Daoy (cell line): ENCODE measurements around the gene SLC25A38. TPM values are rescaled to one million over a fixed set of nuclear protein-coding genes. Genes with fewer than 3 reads are reported as not detected.
A peak's percentile ranks its signal among the peaks of the same experiment; 100 is the strongest.

Experiments used
- DNase-seq: peaks from one replicate; pipeline ENCODE4 v3.0.0-alpha.2; 2015; ENCODE audit warnings: low read depth
- total RNA-seq: library from RNA; depleted of rRNA; stranded (reverse); fragments of >200 nt; shearing (Covaris generic); gene quantifications from 2 replicates; pipeline ENCODE4 v1.2.3, GENCODE V29; 2014

Gene SLC25A38
- total RNA-seq, 1 experiment from 2014 or later: 20.1 TPM

GRCh38 chr3:39376959-39377634 is 6.1 kb upstream of the SLC25A38 start:
- no peak for DNase-seq

DNA sequence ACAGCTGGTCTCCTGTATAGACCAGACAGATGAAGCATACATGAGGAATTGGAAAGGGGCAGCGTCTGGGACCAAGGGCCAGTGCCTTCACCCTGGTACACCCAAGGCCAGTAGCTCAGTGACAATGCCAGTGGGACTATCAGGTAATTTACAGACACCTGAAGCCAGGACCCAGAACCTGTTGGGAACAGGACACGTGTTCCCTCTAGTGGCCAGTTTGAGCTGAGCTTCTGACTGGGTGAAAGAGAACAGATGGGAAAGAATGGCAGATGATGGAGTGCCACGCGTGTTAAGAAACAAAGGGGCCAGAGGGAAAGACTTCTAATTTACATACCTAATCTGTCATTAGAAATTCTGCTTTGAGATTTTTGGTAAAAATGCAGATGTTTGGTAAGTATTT is 5.1 kb upstream of the SLC25A38 start:
- DNase-seq: peak; percentile 13

GRCh38 chr3:39378957-39379777 is 4.0 kb upstream of the SLC25A38 start:
- DNase-seq: no peak

DNA sequence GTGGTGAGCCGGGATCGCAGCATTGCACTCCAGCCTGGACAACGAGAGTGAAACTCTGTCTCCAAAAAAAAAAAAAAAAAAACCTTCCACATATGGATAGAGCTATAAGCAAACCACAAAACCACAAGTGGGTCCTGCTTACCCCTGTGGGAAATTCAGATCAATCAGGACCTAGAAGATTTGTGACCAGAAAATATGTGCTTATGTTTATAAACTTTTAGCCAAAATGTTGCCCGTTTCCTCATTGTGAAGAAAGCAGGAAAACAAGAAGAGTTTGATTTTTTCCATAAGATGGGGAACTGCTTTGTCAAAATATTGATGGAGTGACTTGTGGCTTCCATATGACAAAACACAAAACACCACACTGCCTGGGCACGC is 3.4 kb upstream of the SLC25A38 start:
- DNase-seq: no peak

- no peak for DNase-seq
Observed at GRCh38 chr3:39381432-39381831, 1.7 kb upstream of the SLC25A38 start.

GRCh38 chr3:39383881-39384664 is 903 bp downstream of the SLC25A38 start:
- peak; percentile 95 for DNase-seq

DNA sequence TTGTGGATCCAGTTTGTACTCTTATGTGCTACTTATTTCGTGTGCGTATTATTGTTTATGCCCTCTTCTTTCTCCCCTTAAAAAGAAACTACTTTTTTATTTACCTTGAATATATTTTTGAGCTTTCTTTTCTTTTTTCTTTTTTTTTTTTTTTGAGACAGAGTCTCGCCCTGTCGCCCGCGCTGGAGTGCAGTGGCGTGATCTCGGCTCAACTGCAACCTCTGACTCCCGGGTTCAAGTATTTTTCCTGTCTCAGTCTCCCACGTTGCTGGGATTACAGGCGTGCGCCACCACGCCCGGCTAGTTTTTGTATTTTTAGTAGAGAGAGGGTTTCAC is 1.5 kb downstream of the SLC25A38 start:
- DNase-seq: no peak

GRCh38 chr3:39385456-39386090 is 2.4 kb downstream of the SLC25A38 start:
- DNase-seq: no peak

GRCh38 chr3:39386318-39386717 is 3.1 kb downstream of the SLC25A38 start:
- DNase-seq: no peak

DNA sequence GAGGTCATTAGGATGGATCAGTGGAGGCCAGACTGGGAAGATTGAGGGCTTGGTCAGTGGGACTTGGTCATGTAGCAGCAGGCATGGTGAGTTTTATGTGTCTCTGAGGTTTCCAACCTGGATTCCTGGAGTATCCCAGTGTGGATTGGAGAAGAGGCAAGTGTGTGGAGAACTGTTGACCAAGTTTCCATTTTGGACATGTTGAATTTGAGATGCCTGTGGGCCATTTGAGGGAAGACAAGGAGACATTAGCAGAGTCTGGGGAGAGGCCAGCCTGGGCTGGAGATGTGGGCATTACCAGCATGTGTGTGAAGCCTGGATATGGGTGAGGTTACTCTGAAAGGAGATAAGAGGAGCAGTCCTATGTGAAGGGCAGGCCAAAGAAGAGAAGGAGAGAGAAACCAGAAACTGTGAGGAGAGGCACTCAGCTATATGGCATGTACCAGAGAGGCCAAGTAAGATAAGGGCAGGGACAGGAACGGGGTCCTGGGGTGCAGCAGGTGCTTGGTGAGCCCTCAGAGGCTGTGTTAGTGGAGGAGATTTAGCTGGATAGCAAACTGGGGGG is 4.3 kb downstream of the SLC25A38 start:
- DNase-seq: no peak

GRCh38 chr3:39388153-39388552 is 5.0 kb downstream of the SLC25A38 start:
- DNase-seq: no peak

- DNase-seq: no peak
Observed at GRCh38 chr3:39388741-39389248, 5.6 kb downstream of the SLC25A38 start.

DNA sequence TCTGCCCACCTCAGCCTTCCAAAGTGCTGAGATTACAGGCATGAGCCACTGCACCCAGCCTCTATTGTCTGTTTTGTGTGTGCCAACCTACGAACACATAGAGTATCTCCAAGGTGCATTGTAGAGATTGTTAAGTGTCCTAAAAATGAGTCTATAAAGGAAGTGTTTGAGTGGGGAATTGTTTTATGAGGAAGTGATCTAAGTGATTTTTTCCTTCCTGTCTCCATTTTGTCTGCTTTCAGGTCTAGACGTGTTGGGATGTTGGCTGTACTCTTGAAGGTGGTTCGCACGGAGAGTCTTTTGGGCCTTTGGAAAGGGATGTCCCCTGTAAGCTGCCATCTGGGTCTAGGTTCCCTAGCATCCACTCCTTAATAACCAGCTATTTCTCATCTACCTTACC is 7.0 kb downstream of the SLC25A38 start:
- no peak for DNase-seq

GRCh38 chr3:39396690-39397089 is 13.5 kb downstream of the SLC25A38 start:
- DNase-seq: no peak

DNA sequence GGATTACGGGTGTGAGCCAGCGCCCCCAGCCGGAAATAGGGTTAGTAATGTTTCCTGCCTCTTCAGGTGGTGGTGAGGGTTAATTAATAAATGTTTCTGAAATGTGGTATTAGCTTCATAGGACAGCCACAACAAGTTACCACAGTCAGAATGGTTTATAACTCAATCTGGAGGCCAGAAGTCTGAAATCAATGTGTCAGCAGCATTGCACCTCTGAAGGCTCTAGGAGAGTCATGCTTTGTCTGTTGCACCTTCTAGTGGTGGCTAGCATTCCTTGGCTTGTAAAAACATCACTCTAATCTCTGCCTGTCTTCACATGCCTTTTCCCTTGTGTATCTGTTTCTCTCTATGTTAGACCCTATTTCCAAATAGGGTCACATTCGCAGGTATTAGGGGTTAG is 15.5 kb downstream of the SLC25A38 start:
- no peak for DNase-seq

DNA sequence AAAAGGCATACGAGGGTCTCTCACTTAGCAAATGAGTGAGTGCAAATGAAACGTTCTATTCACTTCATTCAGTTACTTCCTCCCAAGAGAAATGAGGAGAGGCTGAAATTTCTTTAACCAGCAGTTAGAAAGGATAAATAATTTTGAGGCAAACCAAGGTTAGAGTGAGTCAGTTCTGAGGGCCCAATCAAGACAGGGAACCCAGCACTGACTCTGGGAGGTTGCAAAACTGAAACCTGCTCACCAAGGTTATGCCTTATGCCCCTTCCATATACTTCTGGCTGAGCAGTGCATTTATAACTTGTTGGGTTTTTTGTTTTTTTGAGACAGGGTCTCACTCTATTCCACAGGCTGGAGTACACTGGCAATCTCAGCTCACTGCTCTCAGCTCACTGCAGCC is 18.8 kb downstream of the SLC25A38 start:
- no peak for DNase-seq

DNA sequence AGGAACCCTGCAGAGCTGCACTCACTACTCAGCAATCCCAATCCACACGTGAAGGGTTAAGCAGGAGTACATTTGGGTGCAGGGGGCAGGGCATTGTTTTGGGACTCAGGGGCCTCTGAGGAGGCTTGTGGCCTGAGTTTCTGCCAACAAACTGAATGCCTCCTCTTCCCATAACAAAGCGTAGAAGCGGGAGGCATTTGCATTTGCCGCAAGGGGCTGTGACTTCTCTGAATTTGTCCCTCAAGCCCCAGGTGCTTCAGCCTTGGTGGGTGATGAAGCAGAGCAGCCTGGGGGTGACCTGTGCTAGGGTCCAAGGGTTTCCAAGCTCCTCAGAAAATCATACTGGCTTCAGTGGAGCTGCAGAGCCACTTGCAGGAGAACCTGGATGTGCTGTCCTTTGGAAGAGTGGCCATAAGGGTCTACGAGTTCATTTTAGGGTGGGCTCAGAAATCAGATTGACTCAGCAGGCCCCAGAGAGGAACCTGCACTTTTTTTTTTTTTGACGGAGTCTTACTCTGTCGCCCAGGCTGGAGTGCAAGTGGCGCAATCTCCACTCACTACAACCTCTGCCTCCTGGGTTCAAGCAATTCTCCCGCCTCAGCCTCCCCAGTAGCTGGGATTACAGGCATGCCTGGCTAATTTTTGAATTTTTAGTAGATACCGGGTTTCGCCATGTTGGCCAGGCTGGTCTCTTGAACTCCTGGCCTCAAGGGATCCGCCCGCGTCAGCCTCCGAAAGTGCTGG is 21.9 kb downstream of the SLC25A38 start:
- DNase-seq: no peak

- no peak for DNase-seq
Observed at GRCh38 chr3:39405687-39406367, 22.7 kb downstream of the SLC25A38 start.

- peak; percentile 94 for DNase-seq
Observed at GRCh38 chr3:39406368-39407258, 23.4 kb downstream of the SLC25A38 start, which contains the start of gene RPSA. TSS of gene RPSA (plus strand) at chr3:39406720. CDS start at chr3:39407654, 934 bp downstream.
